ENCODE results near the gene TUBD1.
"Not testable (repeated sequence)": the region's sequence is repeated elsewhere in the genome, so short reads cannot be mapped to it uniquely, and the experiment has no call there.

TUBD1 gene

GRCh38 chr17:59892924-59893675, at the start of gene TUBD1, which contains the start of gene RPS6KB1:
Gene TUBD1 (minus strand): TSS chr17:59892943. CDS start chr17:59891002, 1,941 bp downstream.
Gene RPS6KB1 (plus strand): TSS chr17:59893121. CDS start chr17:59893185, 64 bp downstream.
- peak; percentile 96 to 97 for DNase-seq

DNA sequence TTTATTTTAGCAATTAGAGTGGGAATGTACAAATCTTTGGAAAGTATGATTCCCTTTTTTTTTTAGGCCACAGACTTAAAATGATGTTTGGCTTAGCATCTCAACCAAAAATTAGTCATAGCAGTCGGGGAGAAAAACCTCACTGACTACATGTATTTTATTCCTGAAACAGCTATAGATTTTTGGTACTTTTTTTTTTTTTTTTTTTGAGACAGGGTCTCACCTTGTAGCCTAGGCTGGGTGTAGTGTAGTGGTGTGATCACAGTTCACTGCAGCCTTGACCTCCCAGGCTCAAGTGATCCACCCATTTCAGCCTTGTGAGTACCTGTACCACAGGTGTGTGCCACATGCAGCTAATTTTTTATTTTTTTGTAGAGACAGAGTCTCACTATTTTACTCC, 48.4 kb upstream of the TUBD1 start:
- no peak for DNase-seq

DNA sequence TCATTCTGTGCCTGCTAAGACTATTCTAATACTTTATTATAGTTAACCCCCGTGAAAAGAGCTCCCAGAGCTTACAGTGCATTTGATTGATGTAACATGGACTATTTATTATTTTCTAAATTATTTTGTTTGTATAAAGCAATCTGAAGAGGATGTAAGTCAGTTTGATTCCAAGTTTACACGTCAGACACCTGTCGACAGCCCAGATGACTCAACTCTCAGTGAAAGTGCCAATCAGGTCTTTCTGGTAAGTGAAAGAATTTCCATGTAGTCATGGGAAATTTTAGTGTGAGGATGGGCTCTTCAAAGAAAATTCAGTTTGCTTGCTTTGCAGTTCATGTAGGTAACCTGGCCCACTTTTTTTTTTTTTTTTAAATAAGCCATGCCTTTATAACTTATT, 48.0 kb upstream of the TUBD1 start:
- not testable (repeated sequence) for DNase-seq

- DNase-seq: not testable (repeated sequence)
These were observed 40.6 kb upstream of the TUBD1 start for GRCh38 chr17:59933317-59933716.

DNA sequence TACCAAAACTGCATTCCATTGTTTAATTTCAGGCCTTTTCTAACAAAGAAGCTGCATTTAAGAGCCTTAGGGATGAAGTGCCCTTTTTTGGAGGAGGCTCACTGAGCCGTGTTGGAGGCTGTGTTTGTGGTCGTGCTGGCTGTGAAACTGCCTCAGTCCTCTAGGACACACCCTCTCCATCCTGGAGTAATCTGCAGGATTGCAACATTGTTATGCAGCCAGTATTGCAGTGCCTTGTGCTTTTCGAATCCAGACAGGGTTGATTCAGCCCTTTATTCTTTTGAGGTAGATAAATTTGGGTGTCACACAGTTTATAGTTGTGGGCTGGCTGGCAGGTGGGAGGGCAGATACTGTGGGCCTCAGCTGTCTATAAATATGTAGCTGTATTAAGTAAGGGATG, 38.0 kb upstream of the TUBD1 start:
- DNase-seq: not testable (repeated sequence)

GRCh38 chr17:59930121-59930520, 37.4 kb upstream of the TUBD1 start:
- not testable (repeated sequence) for DNase-seq

DNA sequence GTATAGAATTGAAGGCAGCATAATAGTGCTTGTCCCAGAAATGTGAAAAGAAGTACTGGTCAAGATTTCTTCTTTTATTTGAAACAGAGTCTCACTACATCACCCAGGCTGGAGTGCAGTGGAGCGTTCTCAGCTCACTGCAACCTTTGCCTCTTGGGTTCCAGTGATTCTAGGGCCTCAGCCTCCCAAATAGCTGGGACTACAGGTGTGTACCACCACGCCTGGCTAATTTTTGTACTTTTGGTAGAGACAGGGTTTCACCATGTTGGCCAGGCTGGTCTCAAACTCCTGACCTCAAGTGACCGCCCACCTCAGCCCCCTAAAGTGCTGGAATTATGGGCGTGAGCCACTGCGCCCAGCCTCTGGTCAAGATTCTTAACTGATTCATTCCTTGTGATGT, 27.9 kb upstream of the TUBD1 start:
- not testable (repeated sequence) for DNase-seq

DNA sequence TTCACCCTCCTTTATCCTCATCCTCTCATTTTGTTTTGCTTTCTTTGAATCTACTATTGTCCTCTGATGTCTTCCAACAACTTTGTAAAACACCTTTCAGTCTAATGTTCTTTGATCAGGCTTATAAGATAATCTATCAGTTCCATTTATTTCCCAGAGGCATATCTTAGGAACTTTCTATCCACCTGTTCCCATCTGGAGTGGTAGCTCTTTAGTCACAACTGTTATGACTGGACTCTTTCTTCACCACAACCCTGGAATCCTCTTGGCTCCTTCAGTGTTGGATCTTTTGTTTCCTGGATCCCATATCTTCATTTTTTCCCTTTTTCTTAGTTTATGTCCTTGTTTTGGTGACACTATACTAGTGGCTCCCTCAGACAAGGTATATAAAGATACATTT, 23.7 kb upstream of the TUBD1 start:
- no peak for DNase-seq

DNA sequence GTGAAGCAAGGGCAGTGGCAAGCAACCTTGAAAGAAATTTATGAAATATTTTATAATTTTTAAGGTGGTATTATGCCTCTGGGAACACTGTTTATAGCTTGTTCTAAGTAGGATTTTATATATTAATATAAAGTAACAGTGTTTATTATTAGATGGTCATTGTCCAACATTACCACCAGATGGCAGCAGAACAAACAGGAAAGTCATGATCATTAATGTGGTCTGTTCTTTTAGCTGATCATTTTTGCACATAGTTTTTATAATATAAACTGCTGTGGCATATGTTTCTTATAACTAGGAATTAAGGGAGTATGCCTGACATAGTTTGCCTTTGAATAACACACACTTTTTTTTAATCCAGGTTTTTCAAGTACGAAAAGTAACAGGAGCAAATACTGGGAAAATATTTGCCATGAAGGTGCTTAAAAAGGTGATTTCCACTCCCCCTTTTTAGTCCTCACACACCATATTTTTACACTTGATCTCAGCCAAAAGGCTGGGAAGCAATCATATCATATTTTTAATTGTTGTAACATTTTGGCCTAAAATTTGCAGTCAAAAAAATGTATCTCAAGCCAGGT, 21.6 kb upstream of the TUBD1 start:
- no peak for DNase-seq

GRCh38 chr17:59907467-59907866, 14.7 kb upstream of the TUBD1 start:
- DNase-seq: no peak

- no peak for DNase-seq
These were observed 10.7 kb upstream of the TUBD1 start for GRCh38 chr17:59903455-59903854.

- no peak for DNase-seq
These were observed 8.9 kb upstream of the TUBD1 start for GRCh38 chr17:59901604-59902003.

DNA sequence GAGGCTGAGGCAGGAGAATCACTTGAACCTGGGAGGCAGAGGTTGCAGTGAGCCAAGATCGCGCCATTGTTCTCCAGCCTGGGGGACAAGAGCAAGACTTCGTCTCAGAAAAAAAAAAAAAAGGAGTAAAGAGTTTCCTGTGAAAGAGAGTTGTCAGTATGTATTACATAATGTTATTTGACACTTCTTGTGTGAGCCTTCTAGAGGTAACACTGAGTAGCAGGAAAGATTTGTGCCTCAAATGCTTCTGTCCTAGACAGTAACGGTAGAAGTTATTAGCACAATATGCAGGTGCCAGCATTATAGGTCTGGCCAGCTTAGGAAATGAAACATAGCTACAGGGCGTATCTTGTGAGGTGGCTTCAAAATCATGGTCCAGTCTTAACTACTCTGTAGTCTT, 6.4 kb upstream of the TUBD1 start:
- no peak for DNase-seq

GRCh38 chr17:59897090-59897489, 4.3 kb upstream of the TUBD1 start:
- no peak for DNase-seq

- DNase-seq: peak in 1 of 2 experiments; percentile 14
These were observed 945 bp upstream of the TUBD1 start for GRCh38 chr17:59893676-59894100.

- DNase-seq: no peak
These were observed 356 bp downstream of the TUBD1 start for GRCh38 chr17:59892251-59892923.

DNA sequence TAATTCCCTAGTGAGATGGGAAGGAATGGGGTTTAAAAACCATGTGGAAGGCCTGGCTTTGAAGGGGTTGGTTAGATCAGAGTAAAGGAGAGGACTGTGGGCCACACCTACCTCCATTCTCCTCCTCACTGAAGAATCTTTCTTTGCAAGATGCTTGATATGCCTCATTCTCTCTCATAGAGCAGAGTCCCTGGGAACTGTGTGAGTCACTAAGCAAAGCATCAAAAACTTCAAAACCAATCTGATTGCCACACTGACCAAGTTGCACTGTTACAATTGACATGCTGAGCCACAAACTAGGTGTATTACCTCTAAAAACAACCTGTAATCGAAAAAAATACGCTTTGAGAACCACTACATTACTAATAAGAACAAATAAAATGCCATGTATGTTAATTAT, 2.0 kb downstream of the TUBD1 start:
- no peak for DNase-seq

- no peak for DNase-seq
These were observed 4.5 kb downstream of the TUBD1 start for GRCh38 chr17:59888145-59888750.

- no peak for DNase-seq
These were observed 7.9 kb downstream of the TUBD1 start for GRCh38 chr17:59884861-59885260.

DNA sequence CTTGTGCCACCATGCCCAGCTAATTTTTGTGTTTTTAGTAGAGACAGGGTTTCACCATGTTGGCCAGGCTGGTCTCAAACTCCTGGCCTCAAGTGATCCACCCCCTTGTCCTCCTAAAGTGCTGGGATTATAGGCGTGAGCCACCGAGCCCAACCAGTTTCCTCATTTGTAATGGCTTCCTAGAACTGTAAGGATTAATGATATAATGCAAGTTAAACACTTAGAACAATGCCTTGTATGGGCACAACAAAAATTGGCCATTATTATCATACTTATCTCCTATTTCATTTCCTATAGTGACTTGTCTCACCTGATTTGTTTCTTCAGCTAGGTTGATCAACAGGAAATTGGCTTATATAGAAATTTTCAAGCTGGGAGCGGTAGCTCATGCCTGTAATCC, 14.1 kb downstream of the TUBD1 start:
- DNase-seq: no peak

DNA sequence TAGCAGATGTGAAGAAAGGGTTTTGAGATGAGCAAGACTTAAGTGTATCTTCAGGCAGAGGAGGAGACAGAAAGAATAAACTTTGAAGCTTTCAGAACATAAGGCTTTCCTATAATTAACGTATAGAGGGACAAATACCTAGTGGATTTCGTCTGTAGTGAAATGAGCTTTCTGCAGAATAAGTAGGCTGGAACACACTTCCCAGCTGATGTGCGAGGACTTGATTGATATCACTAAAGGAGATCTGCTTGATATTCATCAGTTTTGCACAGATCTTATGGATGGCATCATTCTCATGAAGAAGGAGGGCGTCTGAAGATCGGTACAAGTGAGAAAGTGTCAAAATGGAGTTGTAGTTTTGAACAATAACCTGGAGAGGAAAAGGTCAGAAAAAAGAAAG, 14.8 kb downstream of the TUBD1 start:
- no peak for DNase-seq

DNA sequence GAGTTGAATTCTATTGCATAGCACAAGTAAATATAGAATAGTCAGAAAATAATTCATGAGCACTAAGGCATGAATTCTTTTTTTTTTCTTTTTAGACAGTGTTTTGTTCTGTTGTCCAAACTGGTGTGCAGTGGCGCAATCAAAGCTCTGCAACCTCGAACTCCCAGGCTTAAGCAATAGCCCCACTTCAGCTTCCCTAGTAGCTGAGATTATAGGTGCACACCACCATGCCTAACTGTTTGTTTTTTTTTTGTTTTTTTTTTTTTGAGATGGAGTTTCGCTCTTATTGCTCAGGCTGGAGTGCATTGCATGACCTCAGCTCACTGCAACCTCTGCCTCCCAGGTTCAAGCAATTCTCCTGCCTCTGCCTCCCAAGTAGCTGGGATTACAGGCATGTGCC, 16.6 kb downstream of the TUBD1 start:
- no peak for DNase-seq

DNA sequence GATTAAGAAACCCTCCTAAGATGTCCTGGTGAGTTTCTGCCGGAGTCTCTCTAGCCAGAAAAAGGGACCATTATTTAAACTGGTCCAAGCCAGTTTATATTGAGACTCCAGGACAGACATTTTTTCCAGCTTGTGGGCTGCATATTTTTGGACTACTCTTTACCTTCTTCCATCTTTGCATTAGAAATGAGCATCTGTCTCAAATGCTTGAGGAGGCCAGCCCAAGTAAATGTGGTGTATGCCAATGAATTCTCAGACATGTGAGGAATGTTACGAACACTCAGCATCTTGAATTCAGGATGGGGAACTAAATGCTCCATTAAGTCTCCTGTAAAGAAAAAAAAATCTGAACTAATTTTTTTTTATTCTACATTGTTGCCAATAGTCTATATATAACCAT, 18.4 kb downstream of the TUBD1 start:
- DNase-seq: no peak

GRCh38 chr17:59873414-59873813, 19.3 kb downstream of the TUBD1 start:
- not testable (repeated sequence) for DNase-seq

Data from activated CD4-positive, alpha-beta T cell treated with anti-CD3 and anti-CD28 coated beads, Interleukin-2, amount 50 U/mL, for 4 hours (primary cell).